ENCODE results near the gene SLC12A6.
"Not testable (repeated sequence)": the region's sequence is repeated elsewhere in the genome, so short reads cannot be mapped to it uniquely, and the experiment has no call there.

The SLC12A6 gene

GRCh38 chr15:34248190-34248589 lies 89.4 kb downstream of the SLC12A6 start:
- no peak for DNase-seq

DNA sequence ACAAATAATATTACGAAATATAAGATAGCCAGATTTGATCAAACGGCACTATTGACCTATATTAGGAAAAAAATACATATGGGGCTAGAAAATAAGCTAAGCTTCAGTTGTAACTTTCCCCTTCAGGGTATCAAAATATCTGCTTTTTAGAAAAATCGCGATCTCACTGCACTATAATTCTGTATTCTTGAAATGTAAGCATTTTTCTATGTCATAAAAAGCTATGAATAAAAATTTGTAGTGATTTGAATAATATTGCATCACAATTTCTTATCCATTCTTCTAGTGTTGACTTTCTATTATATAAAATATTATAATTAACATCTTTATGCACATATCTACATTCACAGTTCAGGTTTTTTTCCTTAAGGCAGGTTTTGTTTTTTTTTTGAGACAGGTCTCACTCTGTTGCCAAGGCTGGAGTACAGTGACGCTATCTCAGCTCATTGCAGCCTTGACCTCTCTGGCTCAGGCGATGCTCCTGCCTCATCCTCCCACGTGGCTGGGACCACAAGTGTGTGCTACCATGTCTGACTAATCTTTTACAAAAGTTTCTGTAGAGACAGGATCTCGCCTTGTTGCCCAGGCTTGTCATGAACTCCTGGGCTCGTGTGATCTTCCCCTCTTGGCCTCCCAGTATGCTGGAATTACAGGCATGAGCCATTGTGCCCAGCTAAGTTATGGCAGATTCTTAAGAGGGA lies 91.2 kb downstream of the SLC12A6 start:
- no peak for DNase-seq

- no peak for DNase-seq
Measured at GRCh38 chr15:34243226-34243625, 94.4 kb downstream of the SLC12A6 start.

- no peak for DNase-seq
Measured at GRCh38 chr15:34242331-34242710, 95.3 kb downstream of the SLC12A6 start.

- peak; percentile 55 for DNase-seq
Measured at GRCh38 chr15:34241376-34242330, 95.9 kb downstream of the SLC12A6 start.

DNA sequence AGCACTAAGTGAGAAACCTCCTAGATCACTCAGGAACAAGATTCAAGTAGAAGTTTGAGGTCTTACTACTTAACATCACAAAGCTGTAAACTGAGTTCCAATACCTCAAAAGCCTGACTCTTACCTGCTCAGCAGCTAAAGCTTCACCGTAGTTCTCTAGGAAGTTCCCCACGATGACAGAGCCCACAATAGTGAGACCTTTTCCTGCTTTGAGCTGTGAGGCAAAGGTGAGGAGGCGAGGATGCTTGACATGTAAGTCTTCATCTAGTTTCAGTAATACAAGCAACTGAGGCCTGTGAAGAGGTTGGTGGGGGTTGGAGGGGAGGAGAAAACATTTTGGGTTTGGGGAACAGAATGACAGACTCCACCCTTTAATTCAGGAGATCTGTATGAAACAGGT lies 97.0 kb downstream of the SLC12A6 start:
- peak; percentile 31 for DNase-seq

GRCh38 chr15:34239151-34239808 lies 98.3 kb downstream of the SLC12A6 start:
- DNase-seq, result peak; percentile 79

DNA sequence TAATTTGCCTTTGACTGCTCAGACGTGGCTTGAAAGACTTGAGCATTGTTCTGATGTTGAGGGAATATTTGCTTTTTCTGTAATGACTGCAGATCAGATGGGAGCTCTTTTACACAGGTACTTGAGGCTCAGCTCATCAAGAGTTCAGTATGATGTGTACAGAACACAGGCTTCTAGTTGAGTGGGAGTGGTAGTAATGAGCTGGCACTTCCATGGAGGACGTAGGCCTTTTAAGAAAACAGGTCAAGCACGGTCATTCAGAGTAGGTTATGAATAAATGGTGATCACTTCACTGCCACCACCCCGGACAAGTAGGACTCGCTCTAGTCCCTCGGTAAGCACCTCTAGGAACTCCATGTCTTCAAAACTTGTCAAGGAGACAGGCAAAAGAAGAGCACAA lies 104.0 kb downstream of the SLC12A6 start:
- DNase-seq, result no peak

GRCh38 chr15:34223904-34224596 lies 113.5 kb downstream of the SLC12A6 start:
- no peak for DNase-seq

GRCh38 chr15:34217587-34218225 lies 119.9 kb downstream of the SLC12A6 start:
- DNase-seq, result peak; percentile 43

- DNase-seq, result no peak
Measured at GRCh38 chr15:34216527-34217270, 120.9 kb downstream of the SLC12A6 start.

- DNase-seq, result no peak
Measured at GRCh38 chr15:34214135-34214534, 123.4 kb downstream of the SLC12A6 start.

DNA sequence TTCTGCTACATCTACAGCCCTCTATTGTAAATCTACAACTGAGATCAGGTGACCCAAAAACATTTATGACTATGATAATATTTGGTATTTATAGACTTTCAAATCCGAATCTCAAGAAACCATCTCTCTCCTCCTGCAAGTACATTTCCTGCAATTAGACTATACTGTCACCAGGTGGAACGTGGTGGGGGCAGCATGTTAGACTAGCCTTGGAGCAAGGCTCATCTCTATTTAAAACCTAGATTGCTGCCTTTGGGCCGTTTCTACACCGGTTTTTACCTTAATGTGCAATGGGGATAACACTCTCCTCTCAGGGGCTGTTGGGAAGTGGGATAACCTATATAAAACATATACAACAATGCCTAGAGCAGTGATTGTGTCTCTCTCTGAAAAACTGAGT lies 123.9 kb downstream of the SLC12A6 start:
- DNase-seq, result no peak

DNA sequence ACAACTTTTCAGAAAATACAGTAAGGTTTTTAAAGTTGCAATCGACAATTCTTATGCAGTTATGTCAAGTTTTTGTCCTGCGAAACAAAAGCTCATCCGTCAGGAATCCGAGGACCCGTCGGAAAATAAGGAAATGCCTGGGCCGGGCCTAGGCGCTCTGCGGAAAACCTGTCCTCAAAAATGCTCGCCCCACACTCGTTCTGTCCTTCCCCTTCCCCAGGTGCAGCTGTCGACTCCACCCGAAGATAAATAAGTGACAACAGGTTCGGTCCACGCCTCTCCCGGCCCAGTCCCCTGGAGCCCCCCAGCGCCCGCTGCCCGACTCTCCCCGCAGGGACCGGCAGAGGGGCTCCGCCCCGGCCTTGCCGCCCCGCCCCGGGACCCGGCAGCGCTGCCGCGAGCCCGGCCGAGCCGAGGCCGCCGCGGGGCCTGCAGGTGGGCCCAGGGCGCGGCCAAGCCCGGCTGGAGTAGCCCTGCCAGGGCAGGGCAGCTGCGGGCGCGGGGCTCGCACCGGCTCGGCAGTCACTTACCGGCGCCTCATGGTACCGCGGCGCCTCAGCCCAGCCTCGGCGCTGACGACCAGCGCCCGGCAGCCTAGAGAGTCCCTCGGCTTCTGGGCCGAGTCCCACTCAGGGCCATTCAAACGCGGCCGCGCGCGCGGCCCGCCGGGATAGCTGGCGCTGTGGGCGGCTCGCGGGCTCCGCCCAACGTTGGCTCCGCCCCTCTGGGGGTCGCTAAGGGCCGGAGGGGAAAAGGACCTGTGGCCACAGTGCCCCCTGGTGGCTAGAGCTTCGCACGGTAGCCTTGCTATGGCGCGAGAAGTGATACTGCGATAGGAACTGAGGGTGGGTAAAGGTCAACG lies 127.9 kb downstream of the SLC12A6 start, which contains the start of gene KATNBL1:
TSS of gene KATNBL1 (minus strand) at position 676 of the 862 bp plus-strand sequence. CDS start 46,420 bp downstream, outside the sequence.
- peak; percentile 98 for DNase-seq

DNA sequence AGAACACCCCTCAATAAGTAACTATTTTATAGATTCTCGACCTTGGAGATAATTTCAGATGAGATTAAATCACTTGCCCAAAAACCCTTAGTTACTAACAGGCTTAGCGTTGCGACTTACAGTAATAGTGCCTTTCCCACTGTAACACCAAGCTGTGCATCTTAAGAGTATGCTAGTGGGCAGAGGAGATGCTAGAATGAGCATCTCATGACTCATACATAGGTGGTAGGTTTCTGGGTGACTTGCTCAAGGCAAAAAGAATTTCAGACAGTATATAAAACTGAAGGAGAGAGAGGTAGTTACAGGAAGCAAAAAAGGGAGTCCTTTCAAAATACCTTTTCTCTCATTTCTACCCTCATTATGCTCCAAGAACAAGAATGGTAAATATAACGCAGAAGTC lies 131.6 kb downstream of the SLC12A6 start:
- DNase-seq, result peak; percentile 51

- no peak for DNase-seq
Measured at GRCh38 chr15:34203936-34204335, 133.6 kb downstream of the SLC12A6 start.

GRCh38 chr15:34203305-34203704 lies 134.3 kb downstream of the SLC12A6 start:
- DNase-seq, result no peak

DNA sequence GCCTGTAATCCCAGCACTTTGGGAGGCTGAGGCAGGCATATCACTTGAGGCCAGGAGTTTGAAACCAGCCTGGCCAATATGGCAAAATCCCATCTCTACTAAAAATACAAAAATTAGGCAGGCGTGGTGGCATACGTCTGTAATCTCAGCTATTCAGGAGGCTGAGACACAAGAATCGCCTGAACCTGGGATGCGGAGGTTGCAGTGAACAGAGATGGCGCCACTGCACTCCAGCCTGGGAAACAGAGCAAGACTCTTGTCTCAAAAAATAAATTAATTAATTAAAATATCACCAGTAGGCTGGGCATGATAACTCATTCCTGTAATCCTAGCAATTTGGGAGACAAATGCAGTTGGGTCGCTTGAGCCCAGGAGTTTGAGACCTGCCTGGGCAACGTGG lies 144.3 kb downstream of the SLC12A6 start:
- not testable (repeated sequence) for DNase-seq

GRCh38 chr15:34188711-34189110 lies 148.9 kb downstream of the SLC12A6 start:
- no peak for DNase-seq

- DNase-seq, result no peak
Measured at GRCh38 chr15:34185666-34186065, 151.9 kb downstream of the SLC12A6 start.
